ENCODE results near the gene TGM3.

DNA sequence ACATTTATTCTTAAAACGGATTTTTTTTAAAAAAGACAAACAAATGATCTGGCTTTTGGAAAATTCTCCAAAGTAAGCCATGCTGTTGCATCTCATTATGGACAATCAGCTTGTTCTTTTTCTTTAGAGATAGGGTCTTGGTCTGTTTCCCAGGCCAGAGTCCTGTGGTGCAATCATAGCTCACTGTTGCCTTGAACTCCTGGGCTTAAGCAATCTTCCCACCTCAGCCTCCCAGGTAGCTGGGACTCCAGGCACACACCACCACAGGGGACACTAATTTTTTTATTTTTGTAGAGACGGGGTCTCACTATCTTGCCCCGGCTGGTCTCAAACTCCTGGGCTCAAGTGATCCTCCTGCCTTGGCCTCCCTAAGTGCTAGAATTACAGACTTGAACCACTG, 45.9 kb upstream of the TGM3 start:
- TF ChIP-seq TARDBP (IDR thresholded peaks at IDR 0.05) = no peak
- TF ChIP-seq SP1 (IDR thresholded peaks at IDR 0.05) = no peak
- TF ChIP-seq ELF4 (IDR thresholded peaks at IDR 0.05) = no peak
- no peak for TF ChIP-seq NFRKB (IDR thresholded peaks at IDR 0.05)
- TF ChIP-seq L3MBTL2 (conservative IDR thresholded peaks at IDR 0.05) = no peak
- no peak for TF ChIP-seq LEF1 (IDR thresholded peaks at IDR 0.05; ENCODE audit: borderline replicate concordance)
- no peak for TF ChIP-seq BHLHE40 (IDR thresholded peaks at IDR 0.05; ENCODE audit: borderline replicate concordance)
- TF ChIP-seq, protein P1, sequence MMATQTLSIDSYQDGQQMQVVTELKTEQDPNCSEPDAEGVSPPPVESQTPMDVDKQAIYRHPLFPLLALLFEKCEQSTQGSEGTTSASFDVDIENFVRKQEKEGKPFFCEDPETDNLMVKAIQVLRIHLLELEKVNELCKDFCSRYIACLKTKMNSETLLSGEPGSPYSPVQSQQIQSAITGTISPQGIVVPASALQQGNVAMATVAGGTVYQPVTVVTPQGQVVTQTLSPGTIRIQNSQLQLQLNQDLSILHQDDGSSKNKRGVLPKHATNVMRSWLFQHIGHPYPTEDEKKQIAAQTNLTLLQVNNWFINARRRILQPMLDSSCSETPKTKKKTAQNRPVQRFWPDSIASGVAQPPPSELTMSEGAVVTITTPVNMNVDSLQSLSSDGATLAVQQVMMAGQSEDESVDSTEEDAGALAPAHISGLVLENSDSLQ (IDR thresholded peaks at IDR 0.05) = no peak
- TF ChIP-seq SUZ12 (IDR thresholded peaks at IDR 0.05) = no peak
- TF ChIP-seq FOXM1 (IDR thresholded peaks at IDR 0.05; ENCODE audit: borderline replicate concordance) = no peak
- TF ChIP-seq ARNT (IDR thresholded peaks at IDR 0.05) = no peak
